NB4 (cell line): Measurements from ENCODE around the gene NOC2L.
A peak's percentile ranks its signal among the peaks of the same experiment; 100 is the strongest.

Experiments used
- DNase-seq: peaks from one replicate; pipeline ENCODE4 v3.0.0; 2010; ENCODE audit warnings: low read depth
- H3K4me3 ChIP-seq: one replicate; pipeline ENCODE4 v1.5.1; 2011; ENCODE audit warnings: mild to moderate bottlenecking, low read depth, low read length, moderate library complexity
- CTCF ChIP-seq: IDR thresholded peaks from one replicate; pipeline ENCODE4 v1.5.1; 2012; ENCODE audit warnings: low read depth, low read length
- MYC ChIP-seq: IDR thresholded peaks from 2 replicates; pipeline ENCODE4 v1.6.1; 2011; ENCODE audit warnings: low read depth, low read length
- POLR2A ChIP-seq: IDR thresholded peaks from 2 replicates; pipeline ENCODE4 v1.6.1; 2011; ENCODE audit warnings: mild to moderate bottlenecking; ENCODE audit not compliant: insufficient read length; ENCODE audit errors: extremely low read depth
- TF ChIP-seq, protein P1 (sequence below): IDR thresholded peaks from 2 replicates; pipeline ENCODE4 v1.6.1; 2011; ENCODE audit warnings: low read depth, low read length

NOC2L gene

GRCh38 chr1:963746-964525 lies 4.9 kb upstream of the NOC2L start:
- H3K4me3 ChIP-seq, result no peak overlapping the region
- DNase-seq, result no peak
- no peak for TF ChIP-seq MYC
- TF ChIP-seq, protein P1, sequence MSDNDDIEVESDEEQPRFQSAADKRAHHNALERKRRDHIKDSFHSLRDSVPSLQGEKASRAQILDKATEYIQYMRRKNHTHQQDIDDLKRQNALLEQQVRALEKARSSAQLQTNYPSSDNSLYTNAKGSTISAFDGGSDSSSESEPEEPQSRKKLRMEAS, result no peak
- no peak for TF ChIP-seq CTCF

DNA sequence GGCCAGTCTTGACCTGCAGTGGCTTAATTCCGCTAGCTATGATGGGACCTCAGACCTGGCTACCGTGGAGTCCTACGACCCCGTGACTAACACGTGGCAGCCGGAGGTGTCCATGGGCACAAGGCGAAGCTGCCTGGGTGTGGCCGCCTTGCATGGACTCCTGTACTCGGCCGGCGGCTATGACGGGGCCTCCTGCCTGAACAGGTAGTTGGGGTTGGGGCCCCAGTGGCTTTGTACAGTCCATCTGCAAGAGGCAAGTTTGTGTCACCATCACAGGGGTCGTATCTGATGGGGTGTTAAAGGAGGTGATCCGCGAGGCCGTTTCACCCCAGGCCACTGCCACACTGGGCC lies 4.2 kb upstream of the NOC2L start:
- H3K4me3 ChIP-seq, result no peak overlapping the region
- TF ChIP-seq POLR2A (no peak), MYC (no peak), CTCF (no peak)
- TF ChIP-seq, protein P1, result no peak
- DNase-seq, result no peak

GRCh38 chr1:962381-963300 lies 3.6 kb upstream of the NOC2L start:
- H3K4me3 ChIP-seq, result no peak overlapping the region
- TF ChIP-seq MYC (no peak), CTCF (no peak), POLR2A (no peak)
- TF ChIP-seq, protein P1, result no peak
- no peak for DNase-seq

DNA sequence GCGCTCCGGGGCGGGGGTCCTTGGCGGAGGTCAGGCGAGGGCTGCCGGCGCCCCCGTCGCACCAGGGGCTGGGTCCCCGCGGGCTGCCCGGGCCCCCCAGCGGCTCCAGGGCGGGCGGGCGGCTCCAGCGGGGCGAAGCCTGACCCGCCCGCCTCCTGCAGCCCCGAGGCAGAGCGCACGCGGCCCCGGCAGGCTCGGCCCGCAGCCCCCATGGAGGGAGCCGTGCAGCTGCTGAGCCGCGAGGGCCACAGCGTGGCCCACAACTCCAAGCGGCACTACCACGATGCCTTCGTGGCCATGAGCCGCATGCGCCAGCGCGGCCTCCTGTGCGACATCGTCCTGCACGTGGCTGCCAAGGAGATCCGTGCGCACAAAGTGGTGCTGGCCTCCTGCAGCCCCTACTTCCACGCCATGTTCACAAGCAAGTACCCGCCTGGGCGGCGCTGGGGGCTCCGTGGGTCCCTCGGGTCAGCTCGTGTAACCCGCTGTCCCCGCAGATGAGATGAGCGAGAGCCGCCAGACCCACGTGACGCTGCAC lies 2.1 kb upstream of the NOC2L start:
- DNase-seq, result peak; percentile 19
- H3K4me3 ChIP-seq, result no peak overlapping the region

More for the DNA sequence above, 2.1 kb upstream of the NOC2L start:
- no peak for TF ChIP-seq CTCF
- TF ChIP-seq MYC, result no peak
- no peak for TF ChIP-seq POLR2A
- TF ChIP-seq, protein P1, result no peak
